ENCODE results near the gene IL17B.

The IL17B gene, protein sequence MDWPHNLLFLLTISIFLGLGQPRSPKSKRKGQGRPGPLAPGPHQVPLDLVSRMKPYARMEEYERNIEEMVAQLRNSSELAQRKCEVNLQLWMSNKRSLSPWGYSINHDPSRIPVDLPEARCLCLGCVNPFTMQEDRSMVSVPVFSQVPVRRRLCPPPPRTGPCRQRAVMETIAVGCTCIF

DNA sequence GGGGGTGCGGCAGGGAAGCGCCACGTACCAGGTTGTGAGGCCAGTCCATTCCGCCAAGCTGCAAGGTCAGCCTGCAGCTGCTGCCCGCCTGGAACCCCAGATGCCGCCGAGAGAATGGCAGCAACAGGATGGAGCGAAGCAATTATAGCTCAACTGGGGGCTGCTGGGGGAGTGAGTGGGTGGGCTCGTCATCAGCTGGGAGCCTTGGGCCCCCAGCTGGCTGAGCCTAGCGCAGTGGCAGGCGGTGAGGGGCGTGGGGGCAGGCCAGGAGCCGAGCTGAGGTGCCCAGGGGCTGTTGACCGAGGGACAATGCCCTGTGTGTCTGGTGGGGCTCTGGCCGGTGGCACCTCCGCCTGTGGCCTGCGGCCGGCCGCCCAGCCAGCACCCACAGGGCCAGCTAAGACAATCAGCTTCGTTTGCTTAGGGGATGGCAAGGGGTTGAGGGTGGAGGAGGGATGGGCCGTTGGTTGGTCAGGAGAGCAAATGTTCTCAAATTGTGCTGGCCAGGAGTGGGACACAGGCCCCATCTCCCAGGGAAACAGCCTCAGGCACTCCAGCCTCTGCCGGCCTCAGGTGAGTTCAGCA lies at the start of gene IL17B:
Gene IL17B, minus strand, starts transcription at position 116 of the 585 bp plus-strand sequence. Its CDS starts 67 bp downstream, at position 49.
- DNase-seq = no peak

DNA sequence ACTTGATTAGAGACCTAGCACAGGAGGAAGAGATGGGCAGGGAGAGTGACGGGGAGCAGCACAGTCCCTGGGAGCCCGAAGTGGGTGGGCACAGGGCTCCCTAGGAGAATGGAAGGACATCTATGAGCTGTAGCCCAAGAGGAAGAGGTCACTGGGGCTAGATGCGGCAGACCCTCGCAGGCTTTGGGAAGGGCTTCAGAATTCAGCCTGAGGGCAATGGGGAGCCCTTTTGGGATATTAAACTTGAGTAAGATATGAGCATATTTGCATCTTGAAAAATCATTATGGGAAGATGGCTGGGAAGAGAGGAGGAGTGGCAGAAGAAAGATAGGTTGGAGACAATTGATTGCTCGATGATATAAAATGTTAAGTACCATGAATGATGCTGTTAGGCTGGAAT lies 48.9 kb upstream of the IL17B start:
- DNase-seq = no peak

DNA sequence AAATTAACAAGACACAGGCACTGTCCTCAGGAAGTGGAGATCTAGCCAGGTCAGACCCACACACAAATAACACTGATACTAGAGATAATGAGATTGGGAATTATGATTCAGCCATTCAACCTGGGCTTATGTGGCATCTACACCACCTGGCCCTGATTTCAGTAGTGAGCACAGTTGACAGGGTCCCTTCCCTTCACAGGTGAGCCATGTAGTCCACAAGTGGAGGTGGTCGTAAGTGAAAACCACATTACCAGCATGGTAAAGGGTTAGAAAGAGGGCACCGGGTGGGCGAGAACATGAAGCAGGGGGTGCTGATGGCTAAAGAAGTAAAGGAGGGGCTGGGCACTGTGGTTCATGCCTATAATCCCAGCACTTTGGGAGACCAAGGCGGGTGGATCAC lies 48.3 kb upstream of the IL17B start:
- DNase-seq = no peak

DNA sequence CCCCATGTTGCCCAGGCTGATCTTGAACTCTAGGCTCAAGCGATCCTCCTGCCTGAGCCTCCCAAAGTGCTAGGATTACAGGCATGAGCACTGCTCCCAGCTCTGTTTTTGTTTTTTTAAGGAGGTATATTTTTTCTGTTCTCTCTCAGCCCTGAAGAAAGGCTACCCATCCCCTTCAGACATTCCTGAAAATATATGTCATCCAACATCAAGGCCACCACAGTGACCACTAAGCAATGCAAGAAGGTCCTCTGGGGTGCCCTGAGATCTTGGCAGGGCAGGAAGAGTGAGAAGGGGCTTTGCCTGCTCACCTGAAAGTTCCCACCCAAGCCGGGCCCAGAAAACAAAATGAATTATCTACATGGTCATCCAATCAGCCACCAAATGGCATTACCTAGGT lies 47.8 kb upstream of the IL17B start:
- DNase-seq = no peak

DNA sequence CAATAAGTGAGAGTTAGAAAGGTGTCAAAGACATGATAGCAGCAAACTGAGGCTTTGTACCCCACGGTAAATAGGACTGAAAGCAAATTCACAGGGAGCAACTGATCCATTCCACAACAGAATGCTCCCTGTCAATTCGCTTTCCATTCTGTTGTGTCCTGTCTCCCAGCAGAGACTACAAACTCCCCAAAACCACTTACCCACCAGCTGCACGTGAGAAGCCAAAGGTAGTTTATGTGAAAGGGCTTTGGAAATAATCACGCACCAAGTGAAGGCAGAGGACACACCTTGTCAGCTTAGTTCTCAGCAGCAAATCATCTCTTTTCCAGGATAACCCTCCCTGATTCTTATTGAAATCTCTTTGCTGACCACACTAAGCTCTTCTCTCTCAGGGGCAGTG lies 46.6 kb upstream of the IL17B start:
- no peak for DNase-seq

DNA sequence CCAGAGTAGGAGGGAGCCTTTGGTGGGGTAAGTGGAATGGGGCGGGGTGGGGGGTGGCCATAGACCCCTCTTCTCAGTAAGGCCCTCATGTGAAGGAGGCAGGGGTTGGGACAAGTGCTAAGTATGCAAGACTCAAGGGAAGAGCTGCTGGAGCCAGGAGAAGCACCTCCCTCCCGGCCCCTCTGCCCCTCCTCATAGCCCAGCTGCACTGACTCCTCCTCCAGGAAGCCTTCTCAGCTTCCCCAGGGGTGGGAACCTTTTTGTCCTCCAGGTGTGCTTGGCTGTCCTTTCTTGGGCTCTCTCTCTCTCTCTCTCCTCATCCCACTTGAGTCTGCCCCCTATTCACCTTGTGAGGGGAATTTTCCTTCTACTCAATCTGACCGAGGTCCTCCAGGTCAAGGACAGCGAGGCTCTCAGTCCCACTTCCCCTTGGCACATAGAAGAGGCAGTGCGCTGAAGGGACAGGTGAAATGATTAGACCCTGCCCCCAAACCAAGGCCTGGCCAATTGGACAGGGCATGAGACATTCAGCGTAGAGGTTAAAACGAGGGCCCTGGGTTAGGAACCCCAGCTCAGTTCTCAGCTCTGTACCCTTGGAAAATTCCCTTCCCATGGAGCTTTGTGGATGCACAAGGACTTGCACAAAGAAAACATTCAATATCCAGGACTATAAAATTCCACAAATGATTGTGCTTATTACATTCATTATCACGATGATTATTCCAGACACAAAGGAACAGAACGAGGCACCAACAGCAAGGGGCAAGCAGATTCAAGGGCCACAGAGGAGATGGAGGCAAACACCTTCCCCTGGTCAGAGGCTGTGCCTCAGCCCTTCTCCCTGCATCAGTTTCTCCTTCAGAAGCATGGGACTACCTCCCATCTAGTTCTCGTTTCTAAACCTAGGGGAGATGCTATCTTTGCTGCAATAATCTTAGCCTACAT lies 45.6 kb upstream of the IL17B start:
- DNase-seq = no peak

DNA sequence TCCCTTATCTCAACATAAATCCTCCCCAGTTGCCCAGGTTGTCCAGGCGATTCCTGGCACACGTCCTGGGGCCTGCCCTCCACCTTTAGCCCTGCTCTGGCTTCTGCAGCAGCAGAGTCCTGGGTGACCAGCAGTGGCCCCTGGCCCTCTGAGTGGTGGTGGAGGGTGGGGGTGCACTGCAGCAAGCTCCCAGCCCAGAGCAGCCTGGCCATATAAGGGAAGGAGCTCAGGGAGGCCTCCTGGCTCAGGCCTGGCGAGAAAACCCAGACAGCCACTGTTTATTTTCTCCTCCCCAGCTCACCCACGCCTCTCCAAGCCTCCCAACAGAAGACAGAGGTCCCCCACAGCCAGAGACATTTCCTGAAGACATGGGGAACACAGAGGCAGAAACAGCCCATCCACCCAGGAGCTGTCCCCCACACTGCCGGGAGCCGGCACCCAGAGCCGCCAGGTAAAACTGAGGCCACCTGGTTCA lies 44.7 kb upstream of the IL17B start:
- no peak for DNase-seq

DNA sequence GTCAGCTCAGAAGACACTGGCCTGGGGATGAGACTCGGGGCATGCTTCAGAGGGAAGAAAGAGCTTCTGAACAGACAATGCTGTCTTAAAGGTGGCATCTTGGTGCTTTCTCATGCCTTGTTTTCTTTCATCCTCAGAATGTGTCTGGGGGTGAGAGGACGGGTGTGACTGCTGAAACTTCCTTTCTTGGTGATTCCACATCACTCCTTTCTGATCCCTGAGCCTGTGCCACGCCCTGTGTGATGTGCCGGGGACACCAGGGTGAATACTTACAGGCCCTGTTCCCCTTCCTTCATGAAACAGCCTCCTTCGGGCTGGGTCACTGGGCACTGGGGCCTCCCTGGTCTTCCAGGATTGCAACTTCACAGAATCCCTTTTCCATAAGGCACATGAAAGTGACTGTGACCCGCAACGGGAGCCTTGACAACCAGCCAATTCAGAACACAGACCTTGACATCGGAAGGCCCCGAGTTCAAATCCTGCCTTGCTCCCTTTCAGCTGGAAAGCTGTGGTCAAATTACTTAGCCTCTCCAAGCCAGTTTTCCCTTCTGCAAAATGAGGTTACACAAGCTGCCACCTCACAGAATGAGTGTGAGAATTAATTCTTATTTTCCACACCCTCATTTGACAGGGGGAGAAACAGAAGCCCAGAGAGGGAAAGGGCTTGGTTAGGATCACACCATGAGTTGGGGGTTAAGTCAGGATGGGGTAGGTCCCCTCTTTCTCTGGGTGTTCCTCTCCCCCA lies 44.1 kb upstream of the IL17B start:
- DNase-seq = no peak

DNA sequence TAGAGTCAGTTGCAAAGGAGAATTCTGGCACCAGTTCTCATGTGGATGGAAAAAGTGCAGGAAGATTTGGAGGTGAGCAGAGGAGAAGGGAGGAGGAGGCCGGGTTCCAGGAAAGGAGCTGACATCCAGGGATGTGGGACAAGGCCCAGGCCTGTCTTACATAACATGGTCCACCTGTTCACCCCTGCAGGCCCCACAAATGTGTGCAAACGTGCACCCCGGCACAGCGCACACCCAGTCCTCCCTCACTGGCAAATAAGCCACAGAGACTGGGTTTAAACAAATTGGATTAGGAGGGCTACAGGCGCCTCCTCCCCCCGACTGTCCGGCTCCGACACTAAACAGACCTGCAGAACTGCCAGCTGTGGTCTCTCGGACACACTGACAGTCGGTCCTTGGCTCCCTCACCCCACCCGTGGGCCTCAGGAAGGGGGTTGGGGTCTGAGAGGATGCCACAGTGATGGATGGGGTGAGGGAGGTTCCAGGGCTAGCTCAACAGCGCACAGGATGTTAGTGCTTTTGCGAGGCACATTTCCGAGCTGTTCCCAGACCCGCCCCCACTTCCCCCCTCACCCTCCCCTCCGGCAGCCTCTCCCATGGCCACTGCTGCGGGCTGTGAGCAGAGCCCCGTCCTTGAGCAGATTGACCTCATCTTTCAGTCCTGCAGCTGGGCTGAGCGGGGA lies 43.4 kb upstream of the IL17B start:
- DNase-seq = no peak

DNA sequence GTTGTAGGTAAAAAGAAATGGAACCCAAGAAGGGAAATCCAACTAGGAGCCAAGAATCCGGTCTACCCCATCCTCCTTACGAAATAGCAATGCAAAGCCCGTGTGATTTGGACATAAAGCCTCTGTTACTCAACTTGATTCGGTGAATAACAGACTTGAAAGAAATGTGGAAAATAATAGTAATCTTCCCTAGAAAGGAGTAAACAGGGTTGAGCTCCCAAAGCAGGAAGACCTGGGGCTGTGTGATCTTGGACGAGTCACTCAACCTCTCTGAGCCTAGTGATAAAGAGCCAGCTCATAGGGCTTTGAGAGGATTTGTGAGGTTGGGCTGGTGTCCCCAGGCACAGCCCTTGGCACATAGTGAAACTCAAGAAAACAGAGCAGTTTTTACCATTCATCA lies 42.7 kb upstream of the IL17B start:
- no peak for DNase-seq

DNA sequence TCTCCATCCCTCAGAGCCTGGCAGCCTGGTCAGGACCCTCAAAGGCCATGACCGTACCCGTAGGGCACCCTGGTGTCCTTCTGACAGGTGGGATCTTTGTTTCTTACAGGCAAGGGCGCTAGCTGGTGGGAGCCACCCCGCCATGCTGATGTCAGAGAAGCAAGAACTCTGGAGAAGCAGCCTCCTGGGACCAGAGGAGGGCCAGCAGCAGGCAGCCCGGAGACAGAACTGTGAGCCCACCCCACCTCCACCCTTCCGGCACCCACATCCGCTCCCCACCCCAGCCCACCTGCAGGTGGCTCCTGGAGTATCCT lies 42.2 kb upstream of the IL17B start:
- DNase-seq = no peak

DNA sequence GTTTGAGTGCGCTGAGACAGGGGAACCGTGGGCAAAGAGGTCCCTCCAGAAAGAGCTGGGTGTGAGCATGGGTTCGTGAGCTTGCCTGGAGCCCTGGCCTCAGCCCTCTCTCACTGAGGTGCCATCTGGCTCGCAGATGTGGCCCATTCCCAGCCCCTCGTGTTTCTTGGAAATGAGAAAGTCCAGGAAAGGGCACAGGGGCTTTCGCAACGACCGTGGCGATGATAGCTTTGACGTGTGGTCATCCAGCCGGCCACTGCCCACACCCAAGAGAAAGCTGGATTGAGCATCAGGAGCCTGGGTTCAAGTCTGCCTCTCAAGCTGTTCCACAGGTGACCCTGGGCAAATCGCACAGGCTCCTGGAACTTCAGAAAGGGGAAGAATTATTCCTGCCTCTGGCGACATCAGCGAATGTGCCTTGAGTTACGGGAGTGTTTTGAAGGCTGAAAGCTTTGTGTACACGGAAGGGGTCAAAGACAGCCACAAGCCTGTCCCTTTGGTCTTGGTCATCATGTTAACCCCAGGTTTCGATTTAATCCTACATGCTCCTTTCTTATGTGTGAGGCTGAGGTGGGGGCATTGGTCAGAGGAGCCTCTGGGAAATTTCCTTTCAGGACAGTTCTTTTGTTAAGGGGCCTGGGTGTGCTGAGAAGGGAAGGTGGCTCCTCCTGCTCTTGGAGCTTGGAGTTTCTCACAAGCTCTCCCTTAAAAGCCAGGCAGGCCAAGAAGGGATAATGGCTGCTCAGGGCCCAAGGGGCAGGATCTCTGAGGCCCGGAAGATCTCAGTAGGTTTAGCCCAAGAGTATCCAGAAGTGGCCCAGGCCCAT lies 41.7 kb upstream of the IL17B start:
- DNase-seq = no peak

DNA sequence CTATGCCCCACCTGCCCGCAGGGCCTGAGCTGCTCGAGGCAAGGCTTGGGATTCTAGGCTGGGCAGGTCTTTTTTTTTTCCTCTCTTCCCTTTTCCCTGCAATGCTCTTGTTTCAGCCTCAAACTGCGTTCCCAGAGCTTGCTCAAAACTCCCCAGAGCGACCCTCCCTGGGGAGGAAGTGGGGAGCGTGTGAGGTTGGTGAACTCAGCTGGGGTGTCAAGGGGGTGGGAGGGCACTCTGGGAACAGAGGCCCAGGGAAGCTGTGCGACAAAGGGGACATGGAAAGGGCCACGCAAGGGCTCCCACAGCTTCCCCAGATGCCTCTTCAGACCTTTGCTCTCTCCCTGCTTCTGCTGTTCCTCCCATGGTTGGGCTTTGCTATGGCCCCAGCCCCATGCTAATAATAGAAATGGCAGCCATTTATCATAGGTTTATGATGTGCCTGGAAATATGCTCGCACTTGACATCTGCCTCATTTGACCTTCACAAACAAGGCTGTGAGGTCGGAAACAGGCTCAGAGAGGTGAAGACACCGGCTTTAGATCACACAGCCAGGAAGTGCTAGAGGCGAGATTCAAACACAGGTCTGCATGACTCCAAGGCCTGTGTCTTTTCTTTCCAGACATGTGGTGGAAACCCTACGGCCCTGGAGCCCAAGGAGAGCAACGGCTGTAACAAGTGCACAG lies 40.9 kb upstream of the IL17B start:
- DNase-seq = no peak

DNA sequence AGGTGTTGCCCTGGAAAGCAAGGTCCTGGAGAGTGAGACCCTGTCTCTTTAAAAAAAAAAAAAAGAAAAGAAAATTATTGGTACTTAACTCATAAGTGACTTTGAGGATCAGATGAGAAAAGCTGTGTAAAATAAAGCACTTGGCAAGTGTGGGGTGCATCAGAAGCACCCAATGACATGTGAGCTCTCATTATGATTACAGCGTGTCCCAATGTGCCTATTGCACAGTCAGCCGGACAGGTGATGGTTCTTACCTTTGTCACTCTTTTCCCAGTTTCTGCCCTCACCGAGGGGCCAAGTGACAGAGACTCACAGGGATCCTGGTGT lies 40.4 kb upstream of the IL17B start:
- DNase-seq = no peak

DNA sequence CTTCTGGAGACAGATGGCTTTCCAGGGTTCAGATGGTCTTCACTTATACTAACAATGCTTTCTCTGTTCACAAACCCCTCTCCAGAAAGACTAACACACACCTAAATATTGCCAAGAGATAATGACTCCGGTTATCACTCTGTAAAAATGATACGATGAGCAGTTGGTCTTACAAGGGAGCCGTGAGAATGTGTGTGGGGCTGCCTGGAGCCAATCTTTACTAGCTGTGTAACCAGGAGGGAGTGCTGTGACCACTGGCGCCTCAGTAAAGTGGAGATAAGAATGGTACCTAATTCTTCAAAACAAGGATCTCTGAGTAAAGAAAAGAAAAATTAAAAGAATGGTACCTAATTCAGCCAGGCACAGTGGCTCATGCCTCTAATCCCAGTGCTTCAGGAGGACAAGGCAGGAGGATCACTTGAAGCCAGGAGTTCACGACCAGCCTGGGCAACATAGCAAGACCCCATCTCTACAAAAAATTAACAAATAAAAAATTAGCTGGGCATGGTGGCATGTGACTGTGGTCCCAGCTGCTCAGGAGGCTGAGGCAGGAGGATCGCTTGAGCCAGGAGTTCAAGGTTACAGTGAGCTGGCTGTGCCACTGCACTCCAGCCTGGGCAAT lies 39.9 kb upstream of the IL17B start:
- no peak for DNase-seq

DNA sequence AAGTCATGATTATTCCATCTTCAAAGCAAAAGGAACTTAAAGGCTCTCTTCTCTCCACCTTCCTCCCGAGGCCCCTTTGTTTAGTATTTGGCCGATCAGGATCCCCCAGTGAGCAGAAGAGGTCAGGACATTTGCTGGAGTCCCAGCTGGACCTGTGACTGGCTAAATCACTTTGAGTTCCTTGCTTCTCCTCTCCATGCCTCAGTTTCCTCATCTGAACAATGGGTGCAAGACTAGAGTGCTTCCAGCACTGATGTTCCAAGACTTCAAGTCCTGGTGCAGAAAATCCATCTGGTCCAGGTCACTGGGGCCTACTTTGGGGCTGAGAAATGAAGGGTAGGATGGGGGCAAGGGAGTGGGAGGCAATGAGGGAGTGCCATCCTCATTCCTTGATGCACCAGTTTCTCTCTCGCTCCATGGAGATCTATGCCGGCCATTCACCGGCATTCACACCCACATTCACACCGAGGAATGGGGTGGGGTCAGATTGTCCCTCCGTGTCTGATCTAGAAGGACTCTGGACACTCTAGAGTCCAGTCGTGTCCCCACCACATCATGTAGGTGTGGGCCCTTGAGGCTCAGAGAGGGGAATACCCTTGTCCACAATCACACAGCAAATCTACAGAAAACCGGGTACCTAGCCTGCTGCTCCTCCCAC lies 38.7 kb upstream of the IL17B start:
- no peak for DNase-seq

DNA sequence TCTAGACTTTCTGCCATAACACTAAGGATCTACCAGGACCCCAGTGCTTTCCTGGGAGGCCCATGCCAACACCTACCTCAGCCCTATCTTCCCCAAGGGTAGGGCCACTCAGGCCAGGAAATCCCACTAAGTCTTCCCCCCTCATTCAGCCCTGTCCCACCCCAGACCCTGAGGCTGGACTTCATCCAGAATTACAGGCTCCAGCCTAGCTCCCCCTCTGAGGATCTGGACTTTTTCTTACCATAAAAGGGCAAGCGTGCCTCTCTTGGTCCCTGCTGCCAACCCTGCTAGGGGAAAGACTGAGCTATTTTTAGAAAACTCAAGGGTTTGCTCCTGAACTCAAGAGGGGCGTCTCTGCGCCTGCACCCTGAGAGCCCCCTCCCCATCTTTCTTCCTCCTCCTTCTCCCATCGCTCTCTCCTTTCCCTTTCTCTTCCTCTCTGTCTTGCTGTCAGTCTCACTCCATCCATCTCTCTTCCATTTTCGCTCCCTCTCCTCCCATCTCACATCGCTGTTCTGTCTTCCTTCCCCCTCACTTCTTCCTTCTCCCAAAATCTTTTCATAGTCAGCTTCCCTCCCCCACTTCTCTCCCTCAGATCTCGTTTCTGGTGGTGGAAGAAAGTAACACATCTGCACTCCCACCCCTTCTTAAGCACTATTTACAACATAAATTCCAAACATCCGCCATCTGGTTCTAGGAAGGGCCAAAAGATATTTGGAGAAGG lies 38.1 kb upstream of the IL17B start:
- no peak for DNase-seq

DNA sequence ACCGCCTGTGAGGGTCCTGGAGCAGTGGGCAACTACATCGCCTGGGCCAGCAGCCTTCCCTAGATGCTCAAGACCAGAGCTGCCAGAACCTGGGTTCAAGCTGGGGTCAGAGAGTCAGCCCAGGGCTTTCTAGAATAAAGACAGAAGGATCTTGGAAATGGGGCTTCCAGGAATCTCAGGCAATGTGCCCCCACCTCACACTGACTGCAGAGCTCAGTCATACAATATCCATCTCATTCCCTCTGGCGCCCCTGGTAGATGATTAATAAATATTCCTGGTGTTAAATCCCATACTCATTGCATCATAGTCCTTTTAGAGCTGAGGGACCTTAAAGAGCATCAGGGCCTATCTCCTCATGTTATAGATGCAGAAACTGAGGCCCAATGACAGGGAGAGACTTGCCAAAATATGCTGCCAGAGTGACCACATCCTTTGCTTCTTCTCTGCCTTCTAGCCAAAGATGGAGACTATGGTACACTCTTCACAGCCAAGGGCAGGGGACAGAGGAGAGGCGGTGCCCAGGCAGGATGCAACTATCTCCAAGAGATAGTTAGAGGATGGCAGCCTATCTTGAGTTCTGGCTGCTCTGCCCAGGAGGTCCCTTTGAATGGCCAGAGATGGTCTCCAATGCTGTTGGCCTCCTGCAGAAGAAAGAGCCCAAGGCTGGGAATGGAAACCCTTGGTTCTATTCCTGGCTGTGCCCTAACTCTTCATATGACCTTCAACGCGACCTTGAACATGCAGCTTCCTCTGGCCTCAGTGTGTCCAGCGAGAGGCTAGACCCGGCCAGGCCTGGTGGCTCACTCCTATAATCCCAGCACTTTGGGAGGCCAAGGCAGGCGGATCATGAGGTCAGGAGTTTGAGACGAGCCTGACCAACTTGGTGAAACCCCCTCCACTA lies 36.2 kb upstream of the IL17B start:
- DNase-seq = no peak

Data from T1000 (cell line).